Ovary (tissue), 9 donors: ENCODE measurements around the gene FOS. TPM values are rescaled to one million over a fixed set of nuclear protein-coding genes. Genes with fewer than 3 reads are reported as not detected.

Source experiments
- DNase-seq, 5 donors: peaks; one replicate each; pipeline ENCODE4 v3.0.0-alpha.2; 2019 to 2020
- H3K27ac ChIP-seq, 2 donors: fragments of 200-600 bp; one replicate each; pipeline versions ENCODE4 v1.5.1 to v1.8.0; 2019 to 2022
- H3K27me3 ChIP-seq: fragments of 200-600 bp; one replicate; pipeline ENCODE4 v1.8.0; 2022
- H3K36me3 ChIP-seq: fragments of 200-600 bp; sonication (generic); one replicate; pipeline ENCODE4 v1.5.1; 2019
- H3K4me1 ChIP-seq: one replicate; pipeline ENCODE4 v1.8.1; 2013; ENCODE audit warnings: mild to moderate bottlenecking, moderate library complexity; ENCODE audit not compliant: insufficient read depth
- H3K4me3 ChIP-seq: fragments of 200-600 bp; sonication (generic); one replicate; pipeline ENCODE4 v1.5.1; 2017
- H3K9me3 ChIP-seq, 2 donors: fragments of 200-600 bp in 1 of 2; sonication (generic) in 1 of 2; one replicate each; pipeline versions ENCODE4 v1.5.1 to v1.8.1; 2013 to 2019; ENCODE audit warnings: mild to moderate bottlenecking in 1 of 2, moderate library complexity in 1 of 2
- EP300 ChIP-seq: sonication (generic); formaldehyde crosslinking; IDR thresholded peaks from one replicate; pipeline ENCODE4 v1.6.1; 2017; ENCODE audit warnings: antibody characterized with exemption
- POLR2A ChIP-seq: fragments of 450-650 bp; IDR thresholded peaks from one replicate; pipeline ENCODE4 v1.6.1; 2017; ENCODE audit warnings: antibody characterized with exemption, mild to moderate bottlenecking, moderate library complexity
- WGBS, 3 donors: extraction: QIAGEN DNeasy Blood & Tissue Kit in 1 of 3; methylation state at CpG; one replicate each; pipeline versions ENCODE4 v1.1.5 to v1.1.7; 2013 to 2017; 5-methylcytosine and 5-hydroxymethylcytosine counted together
- intact Hi-C, 4 donors: fragments of 100-400 bp; cut with DNase I; formaldehyde crosslinking; loops; one replicate each; pipeline versions ENCODE4 v1.11.0 to v1.15.1; 2022 to 2023
- polyA plus RNA-seq, 2 donors: library from polyadenylated mRNA; stranded (reverse); fragments of 200-250 nt in 1 of 2; fragments of 350-450 nt in 1 of 2; fragmentation: Illumina TruSeq in 1 of 2; extraction: RNeasy Lipid Tissue Mini Kit (QIAGEN cat#74804) in 1 of 2; gene quantifications; one replicate each; pipeline ENCODE4 v1.2.3, GENCODE V29; 2013 to 2014
- total RNA-seq, 7 donors: library from RNA; depleted of rRNA in 2 of 7; stranded (reverse); fragments of >200 nt in 2 of 7; fragmentation: NEBNext Ultra II Directional in 3 of 7; extraction: Animal tissue kit (Norgen Biotek cat#: 25700) in 3 of 7; gene quantifications; one replicate each; pipeline versions ENCODE4 v1.1.0 to v1.2.4, GENCODE V29; 2016 to 2023
- TF ChIP-seq, protein P1 (sequence below), 3 donors: fragments of 450-650 bp in 2 of 3; fragments of 200-600 bp in 1 of 3; IDR thresholded peaks; one replicate each; pipeline versions ENCODE4 v1.5.1 to v1.8.0; 2016 to 2022; ENCODE audit warnings: antibody characterized with exemption in 3 of 3, mild to moderate bottlenecking in 1 of 3
- donor health status: DM: no; HTN: no; CAD: no; lungs with moderate emphysema.
- donor health status: DM: no; HTN: no; CAD: no.
- donor health status: Bipolar disorder and iron deficiency.
- donor health status: DM: yes; HTN: yes; CAD: no.
- donor health status: DM: no; HTN: no; CAD: no.
- donor health status: DM: yes; HTN: yes; CAD: no.

Gene FOS
- total and polyA plus RNA-seq, 9 donors: 115 to 2,019 (median 178) TPM

DNA sequence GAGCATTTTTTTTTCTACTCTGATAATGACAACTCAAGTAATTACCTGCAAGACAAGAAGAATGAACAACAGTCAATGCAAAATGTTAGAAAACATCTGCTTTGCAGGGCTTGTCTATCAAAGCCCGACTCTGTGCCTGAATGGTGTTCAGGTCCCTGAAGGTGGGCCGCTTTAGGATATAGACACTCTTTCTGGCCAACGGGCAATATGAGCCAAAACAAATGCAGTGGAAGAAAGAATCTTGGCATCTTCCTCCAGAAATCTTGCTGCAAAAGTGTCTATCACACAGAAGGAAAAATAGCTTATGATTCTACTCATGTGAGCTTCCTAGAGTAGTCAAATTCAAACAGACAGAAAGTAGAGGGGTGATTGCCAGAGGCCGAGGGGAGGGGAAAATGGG is 32.7 kb downstream of the FOS start:
- H3K4me1 ChIP-seq: peaks cover 4% of the 10 kb centered on the region
- no peak for TF ChIP-seq POLR2A
- TF ChIP-seq EP300: no peak
- TF ChIP-seq, protein P1, sequence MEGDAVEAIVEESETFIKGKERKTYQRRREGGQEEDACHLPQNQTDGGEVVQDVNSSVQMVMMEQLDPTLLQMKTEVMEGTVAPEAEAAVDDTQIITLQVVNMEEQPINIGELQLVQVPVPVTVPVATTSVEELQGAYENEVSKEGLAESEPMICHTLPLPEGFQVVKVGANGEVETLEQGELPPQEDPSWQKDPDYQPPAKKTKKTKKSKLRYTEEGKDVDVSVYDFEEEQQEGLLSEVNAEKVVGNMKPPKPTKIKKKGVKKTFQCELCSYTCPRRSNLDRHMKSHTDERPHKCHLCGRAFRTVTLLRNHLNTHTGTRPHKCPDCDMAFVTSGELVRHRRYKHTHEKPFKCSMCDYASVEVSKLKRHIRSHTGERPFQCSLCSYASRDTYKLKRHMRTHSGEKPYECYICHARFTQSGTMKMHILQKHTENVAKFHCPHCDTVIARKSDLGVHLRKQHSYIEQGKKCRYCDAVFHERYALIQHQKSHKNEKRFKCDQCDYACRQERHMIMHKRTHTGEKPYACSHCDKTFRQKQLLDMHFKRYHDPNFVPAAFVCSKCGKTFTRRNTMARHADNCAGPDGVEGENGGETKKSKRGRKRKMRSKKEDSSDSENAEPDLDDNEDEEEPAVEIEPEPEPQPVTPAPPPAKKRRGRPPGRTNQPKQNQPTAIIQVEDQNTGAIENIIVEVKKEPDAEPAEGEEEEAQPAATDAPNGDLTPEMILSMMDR (IDR thresholded peaks at IDR 0.05): no peak
- peak overlapping the region in 1 of 2 donors; percentile 35 for H3K27ac ChIP-seq
- no peaks in the 10 kb centered on the region for H3K9me3 ChIP-seq
- no peaks in the 10 kb centered on the region for H3K36me3 ChIP-seq
- H3K4me3 ChIP-seq: no peak overlapping the region
- no peaks in the 10 kb centered on the region for H3K27me3 ChIP-seq
- no peak for DNase-seq
- WGBS, 3 donors: 38 to 56% (median 54%) methylated on average over 4 of the region's 4 CpGs
- intact Hi-C loops: loop anchor here in 1 of 4 donors (2.0 to 10.0 kb wide), 2 partner anchors 113 to 173 kb away; partner anchors contain the start of gene JDP2

DNA sequence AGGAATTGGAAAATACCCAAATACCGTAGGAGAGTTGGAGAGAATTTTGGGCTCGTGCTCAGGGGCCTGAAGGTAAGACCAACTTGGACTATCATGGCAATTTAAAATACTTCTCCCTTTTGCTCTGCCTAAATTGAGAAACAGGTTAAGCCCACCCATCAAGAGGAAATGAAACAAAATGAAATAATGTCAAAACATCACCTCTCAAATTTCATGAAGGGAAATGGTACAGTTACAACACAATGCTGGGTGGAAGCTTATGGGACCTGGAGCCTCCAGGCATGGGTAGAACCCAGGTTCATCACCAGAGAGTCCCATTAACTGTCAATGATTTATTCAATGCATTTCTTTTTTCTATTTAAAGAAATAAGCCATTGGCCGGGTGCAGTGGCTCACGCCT is 33.7 kb downstream of the FOS start:
- no peak overlapping the region for H3K4me3 ChIP-seq
- no peaks in the 10 kb centered on the region for H3K9me3 ChIP-seq
- no peak for TF ChIP-seq POLR2A
- TF ChIP-seq, protein P1 (IDR thresholded peaks at IDR 0.05): no peak
- no peak for TF ChIP-seq EP300
- no peak for DNase-seq
- no peaks in the 10 kb centered on the region for H3K36me3 ChIP-seq
- H3K27me3 ChIP-seq: no peaks in the 10 kb centered on the region
- H3K27ac ChIP-seq: no peak overlapping the region
- 72 to 77% (median 76%) methylated on average over 4 of the region's 4 CpGs for WGBS, 3 donors
- peaks cover 4% of the 10 kb centered on the region for H3K4me1 ChIP-seq
- intact Hi-C loops: loop anchor here in 1 of 4 donors (10.0 kb wide), 1 partner anchor 112 kb away; the partner anchor contains the start of gene JDP2

DNA sequence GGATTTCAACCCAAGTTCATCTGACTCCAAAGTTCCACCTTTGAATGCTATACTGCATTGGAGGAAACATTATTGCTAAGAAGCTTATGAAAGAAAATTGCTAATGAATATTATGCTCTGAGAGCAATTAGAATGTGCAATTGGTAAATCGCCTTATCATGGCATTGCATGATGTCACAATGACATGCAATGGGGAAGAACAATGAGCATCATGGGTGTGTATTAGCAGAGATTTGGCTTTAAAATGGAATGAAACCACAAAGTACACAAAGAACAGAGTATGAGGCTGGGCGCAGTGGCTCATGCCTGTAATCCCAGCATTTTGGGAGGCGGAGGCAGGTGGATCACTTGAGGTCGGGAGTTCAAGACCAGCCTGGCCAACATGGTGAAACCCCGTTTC is 34.7 kb downstream of the FOS start:
- Histone ChIP-seq H3K4me1 (peaks cover 4% of the 10 kb centered on the region), H3K4me3 (no peak overlapping the region), H3K9me3 (no peaks in the 10 kb centered on the region), H3K27ac (no peak overlapping the region), H3K36me3 (no peaks in the 10 kb centered on the region), H3K27me3 (no peaks in the 10 kb centered on the region)
- intact Hi-C loops: loop anchor here in 1 of 4 donors (10.0 kb wide), 1 partner anchor 112 kb away; the partner anchor contains the start of gene JDP2
- WGBS, 3 donors: 94 to 97% (median 95%) methylated on average over 5 of the region's 5 CpGs
- no peak for DNase-seq
- TF ChIP-seq EP300 (no peak), POLR2A (no peak)
- TF ChIP-seq, protein P1 (IDR thresholded peaks at IDR 0.05): no peak

DNA sequence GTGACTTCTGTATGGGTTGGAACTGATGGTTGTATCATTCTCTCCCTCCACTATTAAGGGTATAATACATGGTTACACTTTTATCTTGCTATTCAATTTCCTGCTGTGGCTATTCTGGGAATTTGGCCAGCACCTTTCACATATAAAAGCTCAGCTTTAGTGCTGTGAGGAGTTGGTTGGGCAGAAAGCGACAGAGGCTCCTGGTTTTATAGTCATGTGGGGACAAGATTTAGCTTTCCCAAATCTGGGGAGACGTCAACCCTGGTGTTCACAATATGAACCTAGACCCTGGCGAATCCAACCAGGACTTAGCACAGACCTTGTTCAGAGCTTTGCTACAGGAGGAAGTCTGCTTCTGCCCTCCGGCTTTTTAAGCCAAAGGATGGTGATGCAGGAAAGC is 36.5 kb downstream of the FOS start:
- intact Hi-C loops: loop anchor here in 1 of 4 donors (10.0 kb wide), 1 partner anchor 110 kb away; the partner anchor contains the start of gene JDP2
- WGBS, 3 donors: 3 to 11% (median 6%) methylated on average over 4 of the region's 4 CpGs
- DNase-seq: peak in 1 of 5 donors; percentile 45
- Histone ChIP-seq H3K36me3 (no peaks in the 10 kb centered on the region), H3K27ac (no peak overlapping the region), H3K4me3 (no peak overlapping the region), H3K9me3 (no peaks in the 10 kb centered on the region), H3K27me3 (no peaks in the 10 kb centered on the region), H3K4me1 (peaks cover 4% of the 10 kb centered on the region)
- TF ChIP-seq POLR2A (no peak), EP300 (no peak)
- TF ChIP-seq, protein P1 (IDR thresholded peaks at IDR 0.05): no peak
